CD4-positive, alpha-beta T cell treated with Interferon alpha-2 for 1 hour (primary cell): ENCODE measurements around the gene SLC13A2.
A peak's percentile ranks its signal among the peaks of the same experiment; 100 is the strongest.

Experiments used
- DNase-seq, 2 donors: peaks; one replicate each; pipeline ENCODE4 v3.0.0-alpha.2; 2020 to 2022

SLC13A2 gene

GRCh38 chr17:28494445-28495188 is 21.2 kb downstream of the SLC13A2 start:
- peak; percentile 71 to 76 for DNase-seq

GRCh38 chr17:28495635-28496034 is 22.2 kb downstream of the SLC13A2 start:
- DNase-seq: no peak

- DNase-seq: no peak
Observed at GRCh38 chr17:28497931-28498330, 24.5 kb downstream of the SLC13A2 start.

- no peak for DNase-seq
Observed at GRCh38 chr17:28498652-28499363, 25.4 kb downstream of the SLC13A2 start.

GRCh38 chr17:28499364-28499664 is 25.9 kb downstream of the SLC13A2 start:
- DNase-seq: no peak

GRCh38 chr17:28499684-28500357 is 26.4 kb downstream of the SLC13A2 start:
- no peak for DNase-seq

- no peak for DNase-seq
Observed at GRCh38 chr17:28500712-28501379, 27.4 kb downstream of the SLC13A2 start.

- DNase-seq: no peak
Observed at GRCh38 chr17:28501421-28502284, 28.2 kb downstream of the SLC13A2 start.

- DNase-seq: no peak
Observed at GRCh38 chr17:28503420-28503819, 30.0 kb downstream of the SLC13A2 start.

- no peak for DNase-seq
Observed at GRCh38 chr17:28505986-28506665, 32.7 kb downstream of the SLC13A2 start, which contains the start of gene FOXN1. Gene FOXN1, plus strand, starts transcription at chr17:28506348. Its CDS starts 17,622 bp downstream, at chr17:28523970.

- no peak for DNase-seq
Observed at GRCh38 chr17:28506763-28507487, 33.5 kb downstream of the SLC13A2 start.

- DNase-seq: no peak
Observed at GRCh38 chr17:28507567-28508203, 34.2 kb downstream of the SLC13A2 start.

- no peak for DNase-seq
Observed at GRCh38 chr17:28508211-28508724, 34.8 kb downstream of the SLC13A2 start.

- peak in 1 of 2 donors; percentile 25 for DNase-seq
Observed at GRCh38 chr17:28509789-28510188, 36.3 kb downstream of the SLC13A2 start.

- DNase-seq: no peak
Observed at GRCh38 chr17:28511858-28512461, 38.5 kb downstream of the SLC13A2 start.

GRCh38 chr17:28513476-28513875 is 40.0 kb downstream of the SLC13A2 start:
- DNase-seq: no peak

GRCh38 chr17:28514561-28515002 is 41.1 kb downstream of the SLC13A2 start:
- no peak for DNase-seq

GRCh38 chr17:28515518-28515917 is 42.1 kb downstream of the SLC13A2 start:
- no peak for DNase-seq

- DNase-seq: no peak
Observed at GRCh38 chr17:28518132-28518531, 44.7 kb downstream of the SLC13A2 start.

GRCh38 chr17:28518578-28518977 is 45.1 kb downstream of the SLC13A2 start:
- DNase-seq: no peak
